Umbilical cord (tissue), 2 donors: Measurements from ENCODE around the gene IL18BP. TPM values are rescaled to one million over a fixed set of nuclear protein-coding genes. Genes with fewer than 3 reads are reported as not detected.

ENCODE experiments used
- DNase-seq: peaks from one replicate; pipeline ENCODE4 v3.0.0-alpha.2; 2015; ENCODE audit warnings: low spot score
- total RNA-seq: library from RNA; depleted of rRNA; stranded (reverse); fragments of >200 nt; gene quantifications from one replicate; pipeline ENCODE4 v1.2.3, GENCODE V29; 2014; ENCODE audit warnings: low replicate concordance; ENCODE audit not compliant: insufficient read depth

IL18BP gene
- total RNA-seq, 1 donor from 2014 or later, result 6.0 TPM

GRCh38 chr11:71996946-71997345 is 1.8 kb upstream of the IL18BP start:
- no peak for DNase-seq

GRCh38 chr11:71997594-71997993 is 1.1 kb upstream of the IL18BP start:
- no peak for DNase-seq

- DNase-seq, result no peak
Measured at GRCh38 chr11:71998061-71998460, 648 bp upstream of the IL18BP start.

- no peak for DNase-seq
Measured at GRCh38 chr11:71999362-71999761, 653 bp downstream of the IL18BP start.

GRCh38 chr11:71999798-72000197 is 1.1 kb downstream of the IL18BP start:
- DNase-seq, result no peak

- DNase-seq, result no peak
Measured at GRCh38 chr11:72000202-72000867, 1.6 kb downstream of the IL18BP start.

GRCh38 chr11:72001285-72001684 is 2.6 kb downstream of the IL18BP start:
- no peak for DNase-seq

GRCh38 chr11:72001834-72002591 is 3.3 kb downstream of the IL18BP start:
- peak; percentile 58 for DNase-seq

GRCh38 chr11:72002841-72003775 is 4.4 kb downstream of the IL18BP start:
- no peak for DNase-seq

- DNase-seq, result no peak
Measured at GRCh38 chr11:72003776-72004171, 5.1 kb downstream of the IL18BP start.

GRCh38 chr11:72004515-72005346 is 6.0 kb downstream of the IL18BP start:
- DNase-seq, result no peak

GRCh38 chr11:72005347-72006260 is 6.9 kb downstream of the IL18BP start:
- no peak for DNase-seq

GRCh38 chr11:72006309-72007088 is 7.8 kb downstream of the IL18BP start:
- no peak for DNase-seq

GRCh38 chr11:72007089-72007476 is 8.4 kb downstream of the IL18BP start:
- DNase-seq, result no peak

- no peak for DNase-seq
Measured at GRCh38 chr11:72007587-72007986, 8.9 kb downstream of the IL18BP start.

- DNase-seq, result no peak
Measured at GRCh38 chr11:72008728-72009127, 10.0 kb downstream of the IL18BP start.

GRCh38 chr11:72009156-72009555 is 10.4 kb downstream of the IL18BP start:
- no peak for DNase-seq

GRCh38 chr11:72010529-72011233 is 12.0 kb downstream of the IL18BP start:
- no peak for DNase-seq
